Body of pancreas (tissue), 4 donors: Measurements from ENCODE around the gene HOXC11.

Experiments used
- POLR2A ChIP-seq, 3 donors: fragments of 450-650 bp; IDR thresholded peaks; one replicate each; pipeline ENCODE4 v1.6.1; 2016; ENCODE audit warnings: antibody characterized with exemption in 3 of 3, mild to moderate bottlenecking in 2 of 3
- TF ChIP-seq, protein P1 (sequence below), 7 experiments: fragments of 450-650 bp in 4 of 7; fragments of 200-600 bp in 3 of 7; sonication (generic) in 3 of 7; IDR thresholded peaks; one replicate each; pipeline ENCODE4 v1.5.1; 2016 to 2019; ENCODE audit warnings: antibody characterized with exemption in 7 of 7

DNA sequence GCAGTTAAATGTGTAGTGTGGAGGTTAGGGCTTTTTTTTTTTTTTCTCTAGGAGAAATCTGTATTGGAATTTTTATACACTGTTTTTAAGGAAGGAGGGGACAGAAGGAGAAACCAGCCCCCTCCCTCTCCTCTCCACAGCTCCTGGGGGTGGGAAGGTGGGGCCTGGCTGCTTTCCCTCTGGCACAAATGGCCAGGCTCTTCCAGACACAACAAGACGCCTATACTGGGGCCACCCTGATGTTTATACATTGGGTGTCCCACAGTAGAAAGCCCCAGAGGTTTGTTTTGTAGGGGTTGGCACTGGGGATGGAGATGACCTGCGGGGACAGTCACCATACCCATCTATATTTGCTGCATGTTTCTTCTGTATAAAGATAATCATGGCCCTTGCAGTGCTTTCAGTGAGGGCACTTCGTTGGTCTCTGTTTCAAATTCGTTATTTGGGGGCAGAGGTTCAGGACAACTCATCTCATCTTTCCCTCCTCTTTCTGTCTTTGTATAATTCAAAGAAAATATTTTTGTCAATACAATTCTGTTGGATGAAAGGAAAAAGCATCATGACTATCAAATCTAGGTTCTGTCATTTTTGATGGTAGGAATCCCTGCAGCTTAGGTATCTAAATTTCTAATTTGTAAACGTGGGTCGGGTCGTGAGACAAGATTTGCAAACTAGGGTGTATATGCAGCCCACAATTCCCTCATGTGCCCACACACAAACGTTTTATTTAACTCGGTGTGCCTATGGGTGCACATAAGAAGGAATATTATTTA, 4.1 kb downstream of the HOXC11 start:
- TF ChIP-seq POLR2A (IDR thresholded peaks at IDR 0.05), result no peak
- TF ChIP-seq, protein P1, sequence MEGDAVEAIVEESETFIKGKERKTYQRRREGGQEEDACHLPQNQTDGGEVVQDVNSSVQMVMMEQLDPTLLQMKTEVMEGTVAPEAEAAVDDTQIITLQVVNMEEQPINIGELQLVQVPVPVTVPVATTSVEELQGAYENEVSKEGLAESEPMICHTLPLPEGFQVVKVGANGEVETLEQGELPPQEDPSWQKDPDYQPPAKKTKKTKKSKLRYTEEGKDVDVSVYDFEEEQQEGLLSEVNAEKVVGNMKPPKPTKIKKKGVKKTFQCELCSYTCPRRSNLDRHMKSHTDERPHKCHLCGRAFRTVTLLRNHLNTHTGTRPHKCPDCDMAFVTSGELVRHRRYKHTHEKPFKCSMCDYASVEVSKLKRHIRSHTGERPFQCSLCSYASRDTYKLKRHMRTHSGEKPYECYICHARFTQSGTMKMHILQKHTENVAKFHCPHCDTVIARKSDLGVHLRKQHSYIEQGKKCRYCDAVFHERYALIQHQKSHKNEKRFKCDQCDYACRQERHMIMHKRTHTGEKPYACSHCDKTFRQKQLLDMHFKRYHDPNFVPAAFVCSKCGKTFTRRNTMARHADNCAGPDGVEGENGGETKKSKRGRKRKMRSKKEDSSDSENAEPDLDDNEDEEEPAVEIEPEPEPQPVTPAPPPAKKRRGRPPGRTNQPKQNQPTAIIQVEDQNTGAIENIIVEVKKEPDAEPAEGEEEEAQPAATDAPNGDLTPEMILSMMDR (IDR thresholded peaks at IDR 0.05), result no peak
